Psoas muscle (tissue), 8 donors: ENCODE data around the gene LHFPL6. TPM values are rescaled to one million over a fixed set of nuclear protein-coding genes. Genes with fewer than 3 reads are reported as not detected.

Experiments
- ATAC-seq, 4 donors: fragments of 200-7000 bp; cut with Tn5 transposase; one replicate each; pipeline ENCODE4 v1.9.1; 2020; ENCODE audit warnings: moderate library complexity in 3 of 4, mild to moderate bottlenecking in 2 of 4
- DNase-seq, 2 donors: peaks; one replicate each; pipeline ENCODE4 v3.0.0-alpha.2; 2020
- H3K27ac ChIP-seq: fragments of 200-600 bp; one replicate; pipeline ENCODE4 v1.8.0; 2022
- H3K27me3 ChIP-seq, 3 donors: fragments of 200-600 bp in 1 of 3; one replicate each; pipeline versions ENCODE4 v1.6.1 to v1.8.0; 2013 to 2022; ENCODE audit warnings: low read length in 2 of 3, mild to moderate bottlenecking in 2 of 3, moderate library complexity in 1 of 3; ENCODE audit not compliant: insufficient read depth in 3 of 3
- H3K36me3 ChIP-seq, 2 donors: fragments of 200-600 bp in 1 of 2; one replicate each; pipeline versions ENCODE4 v1.6.1 to v1.8.0; 2013 to 2022; ENCODE audit warnings: low read depth in 1 of 2, mild to moderate bottlenecking in 1 of 2, moderate library complexity in 1 of 2; ENCODE audit not compliant: insufficient read depth in 1 of 2
- H3K4me1 ChIP-seq: fragments of 200-600 bp; one replicate; pipeline ENCODE4 v1.8.0; 2022
- H3K4me3 ChIP-seq: fragments of 200-600 bp; one replicate; pipeline ENCODE4 v1.8.0; 2022; ENCODE audit warnings: mild to moderate bottlenecking
- H3K9me3 ChIP-seq: fragments of 200-600 bp; one replicate; pipeline ENCODE4 v1.8.0; 2022
- CTCF ChIP-seq: fragments of 200-600 bp; IDR thresholded peaks from one replicate; pipeline ENCODE4 v1.8.0; 2022; ENCODE audit warnings: antibody characterized with exemption
- WGBS, 3 donors: extraction: QIAGEN DNeasy Blood & Tissue Kit; methylation state at CpG; one replicate each; pipeline versions ENCODE4 v1.1.6 to v1.1.7; 2013; 5-methylcytosine and 5-hydroxymethylcytosine counted together
- intact Hi-C, 2 donors: fragments of 100-400 bp; cut with DNase I; formaldehyde crosslinking; loops; one replicate each; pipeline versions ENCODE4 v1.11.0 to v1.14.2; 2022
- polyA plus RNA-seq, 3 donors: library from polyadenylated mRNA; stranded (reverse); fragments of 200-250 nt; gene quantifications; one replicate each; pipeline ENCODE4 v1.2.3, GENCODE V29; 2013
- total RNA-seq, 4 donors: library from RNA; stranded (reverse); fragmentation: NEBNext Ultra II Directional in 2 of 4; extraction: Animal tissue kit (Norgen Biotek cat#: 25700) in 2 of 4; gene quantifications; one replicate each; pipeline versions ENCODE4 v1.2.1 to v1.2.4, GENCODE V29; 2021 to 2023
- donor health status: healthy with polysubstance abuse.
- donor health status: DM: no; HTN: no; CAD: no; lungs with moderate emphysema.
- donor health status: Bipolar disorder and iron deficiency.
- donor health status: healthy.
- donor health status: DM: yes; HTN: yes; CAD: no.
- donor health status: DM: no; HTN: no; CAD: no.
- donor health status: DM: no; HTN: no; CAD: no.
- donor health status: DM: yes; HTN: yes; CAD: no.

LHFPL6 gene
- total and polyA plus RNA-seq, 7 donors, result 15.0 to 35.8 (median 17.3) TPM

- no peaks in the 10 kb centered on the region for H3K36me3 ChIP-seq
- ATAC-seq, result no peak
- intact Hi-C loops, result no loop called here
- no peak for TF ChIP-seq CTCF
- H3K9me3 ChIP-seq, result no peaks in the 10 kb centered on the region
- WGBS, 3 donors, result 56 to 68% (median 58%) methylated on average over 6 of the region's 6 CpGs
- H3K4me1 ChIP-seq, result peaks cover under 1% of the 10 kb centered on the region
- H3K4me3 ChIP-seq, result no peak overlapping the region
- no peak overlapping the region for H3K27ac ChIP-seq
- no peak for DNase-seq
- H3K27me3 ChIP-seq, result no peaks in the 10 kb centered on the region
Measured at GRCh38 chr13:39531646-39532045, 71.3 kb downstream of the LHFPL6 start.

GRCh38 chr13:39530916-39531315 is 72.1 kb downstream of the LHFPL6 start:
- intact Hi-C loops, result no loop called here
- TF ChIP-seq CTCF, result no peak
- H3K9me3 ChIP-seq, result no peaks in the 10 kb centered on the region
- no peaks in the 10 kb centered on the region for H3K27me3 ChIP-seq
- no peaks in the 10 kb centered on the region for H3K36me3 ChIP-seq
- H3K27ac ChIP-seq, result no peak overlapping the region
- 40 to 59% (median 51%) methylated on average over 3 of the region's 3 CpGs for WGBS, 3 donors
- ATAC-seq (no peak), DNase-seq (no peak)
- no peak overlapping the region for H3K4me3 ChIP-seq
- H3K4me1 ChIP-seq, result no peaks in the 10 kb centered on the region

- no peaks in the 10 kb centered on the region for H3K27me3 ChIP-seq
- H3K4me1 ChIP-seq, result no peaks in the 10 kb centered on the region
- ATAC-seq, result no peak
- TF ChIP-seq CTCF, result no peak
- WGBS, 3 donors, result 55 to 82% (median 58%) methylated on average over 3 of the region's 3 CpGs
- no peaks in the 10 kb centered on the region for H3K9me3 ChIP-seq
- no peak overlapping the region for H3K27ac ChIP-seq
- H3K4me3 ChIP-seq, result no peak overlapping the region
- intact Hi-C loops, result loop anchor here in 1 of 2 donors (5.0 kb wide), 1 partner anchor 39 kb away; no protein-coding TSS in a partner anchor
- no peak for DNase-seq
- no peaks in the 10 kb centered on the region for H3K36me3 ChIP-seq
Measured at GRCh38 chr13:39528661-39528980, 74.4 kb downstream of the LHFPL6 start.

GRCh38 chr13:39527961-39528660 is 74.9 kb downstream of the LHFPL6 start:
- H3K4me1 ChIP-seq, result no peaks in the 10 kb centered on the region
- no peak overlapping the region for H3K4me3 ChIP-seq
- DNase-seq, result peak in 1 of 2 donors; percentile 27
- 44 to 65% (median 59%) methylated on average over 5 of the region's 5 CpGs for WGBS, 3 donors
- peak in 1 of 4 donors; percentile 61 for ATAC-seq
- no peaks in the 10 kb centered on the region for H3K9me3 ChIP-seq
- no peak overlapping the region for H3K27ac ChIP-seq
- H3K27me3 ChIP-seq, result no peaks in the 10 kb centered on the region
- intact Hi-C loops, result loop anchor here in 1 of 2 donors (5.0 kb wide), 1 partner anchor 39 kb away; no protein-coding TSS in a partner anchor
- no peaks in the 10 kb centered on the region for H3K36me3 ChIP-seq
- TF ChIP-seq CTCF, result no peak

GRCh38 chr13:39527301-39527700 is 75.7 kb downstream of the LHFPL6 start:
- H3K4me1 ChIP-seq, result no peaks in the 10 kb centered on the region
- no peaks in the 10 kb centered on the region for H3K36me3 ChIP-seq
- intact Hi-C loops, result loop anchor here in 1 of 2 donors (5.0 kb wide), 1 partner anchor 40 kb away; no protein-coding TSS in a partner anchor
- no peak for TF ChIP-seq CTCF
- H3K27me3 ChIP-seq, result no peaks in the 10 kb centered on the region
- H3K4me3 ChIP-seq, result no peak overlapping the region
- ATAC-seq (no peak), DNase-seq (no peak)
- WGBS, 3 donors, result 46 to 80% (median 51%) methylated on average over 3 of the region's 3 CpGs
- H3K27ac ChIP-seq, result no peak overlapping the region
- no peaks in the 10 kb centered on the region for H3K9me3 ChIP-seq
